ENCODE measurements around the gene ACSM2A.
"Not testable (repeated sequence)": the region's sequence is repeated elsewhere in the genome, so short reads cannot be mapped to it uniquely, and the experiment has no call there.

DNA sequence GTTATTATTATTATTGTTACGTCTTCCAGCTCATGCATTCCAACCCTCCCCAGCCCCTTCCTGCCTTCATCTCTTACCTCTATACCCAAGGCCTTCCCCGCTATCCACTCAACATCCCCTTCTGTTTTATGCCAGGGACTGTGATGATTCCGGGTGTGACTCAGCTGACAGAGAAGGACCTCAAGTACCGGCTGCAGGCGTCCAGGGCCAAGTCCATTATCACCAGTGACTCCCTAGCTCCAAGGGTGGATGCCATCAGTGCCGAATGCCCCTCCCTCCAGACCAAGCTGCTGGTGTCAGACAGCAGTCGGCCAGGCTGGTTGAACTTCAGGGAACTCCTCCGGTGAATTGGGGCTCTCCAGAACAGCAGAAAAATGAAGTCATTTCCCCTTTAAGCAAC, 32.2 kb upstream of the ACSM2A start:
- TF ChIP-seq, protein P1, sequence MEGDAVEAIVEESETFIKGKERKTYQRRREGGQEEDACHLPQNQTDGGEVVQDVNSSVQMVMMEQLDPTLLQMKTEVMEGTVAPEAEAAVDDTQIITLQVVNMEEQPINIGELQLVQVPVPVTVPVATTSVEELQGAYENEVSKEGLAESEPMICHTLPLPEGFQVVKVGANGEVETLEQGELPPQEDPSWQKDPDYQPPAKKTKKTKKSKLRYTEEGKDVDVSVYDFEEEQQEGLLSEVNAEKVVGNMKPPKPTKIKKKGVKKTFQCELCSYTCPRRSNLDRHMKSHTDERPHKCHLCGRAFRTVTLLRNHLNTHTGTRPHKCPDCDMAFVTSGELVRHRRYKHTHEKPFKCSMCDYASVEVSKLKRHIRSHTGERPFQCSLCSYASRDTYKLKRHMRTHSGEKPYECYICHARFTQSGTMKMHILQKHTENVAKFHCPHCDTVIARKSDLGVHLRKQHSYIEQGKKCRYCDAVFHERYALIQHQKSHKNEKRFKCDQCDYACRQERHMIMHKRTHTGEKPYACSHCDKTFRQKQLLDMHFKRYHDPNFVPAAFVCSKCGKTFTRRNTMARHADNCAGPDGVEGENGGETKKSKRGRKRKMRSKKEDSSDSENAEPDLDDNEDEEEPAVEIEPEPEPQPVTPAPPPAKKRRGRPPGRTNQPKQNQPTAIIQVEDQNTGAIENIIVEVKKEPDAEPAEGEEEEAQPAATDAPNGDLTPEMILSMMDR (IDR thresholded peaks at IDR 0.05), result not testable (repeated sequence)
- TF ChIP-seq POLR2AphosphoS5 (IDR thresholded peaks at IDR 0.05), result not testable (repeated sequence)

Measured in stomach (tissue), 4 donors.